ENCODE results near the gene YIPF3.

The YIPF3 gene

DNA sequence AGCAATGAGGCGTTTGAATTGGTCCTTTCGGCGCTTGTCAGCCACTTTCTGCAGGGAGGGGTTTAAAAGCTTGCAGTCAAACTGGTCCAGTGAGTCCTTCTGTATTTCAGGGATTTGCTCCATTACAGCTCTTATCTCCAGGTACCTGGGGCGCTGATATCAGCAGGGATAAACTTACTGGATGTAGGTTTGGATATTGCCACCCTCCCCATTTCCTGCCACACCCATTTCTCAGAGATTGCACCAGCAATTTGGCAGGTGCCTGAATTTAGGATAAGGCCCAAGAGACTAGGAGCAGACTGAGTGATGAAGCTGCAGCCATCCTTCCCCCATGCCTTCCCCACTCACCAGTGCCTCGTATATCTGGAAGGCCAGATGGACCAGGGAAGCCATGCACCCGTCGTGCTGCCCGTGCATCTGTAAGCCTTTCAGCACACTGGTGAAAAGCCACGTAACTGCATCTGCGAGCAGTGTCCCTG is 7.8 kb upstream of the YIPF3 start (continued):
- TF ChIP-seq PATZ1 (CRISPR knock-in tag; IDR thresholded peaks at IDR 0.05; ENCODE audit: borderline replicate concordance) (no peak), ZC3H10 (CRISPR knock-in tag; IDR thresholded peaks at IDR 0.05) (no peak)

DNA sequence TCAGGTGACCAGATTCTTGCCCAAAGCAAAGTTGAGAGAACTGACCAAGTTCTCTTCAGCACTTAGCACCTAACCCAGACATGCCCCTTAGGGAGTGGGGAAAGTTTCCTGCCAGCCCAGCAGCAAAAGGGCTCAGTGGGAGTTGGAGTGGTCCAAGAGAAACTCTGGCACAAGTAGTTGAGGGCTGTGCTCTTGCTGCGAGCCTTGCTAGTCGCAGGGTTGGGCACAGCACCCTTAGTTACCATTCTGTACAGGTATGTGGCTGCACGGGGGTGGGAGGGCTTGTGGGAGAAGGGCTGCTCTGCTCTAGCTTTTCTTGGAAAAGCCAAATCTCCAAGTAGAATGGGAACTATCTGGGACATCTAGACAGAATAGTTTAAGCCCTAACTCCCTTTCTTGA is 6.6 kb upstream of the YIPF3 start:
- TF ChIP-seq GLIS3 (CRISPR knock-in tag; IDR thresholded peaks at IDR 0.05): no peak
- no peak for TF ChIP-seq TOX (CRISPR knock-in tag; IDR thresholded peaks at IDR 0.05; ENCODE audit: borderline replicate concordance)
- TF ChIP-seq PPARA (CRISPR knock-in tag; IDR thresholded peaks at IDR 0.05; ENCODE audit: borderline replicate concordance): no peak
- TF ChIP-seq ZNF565 (CRISPR knock-in tag; conservative IDR thresholded peaks at IDR 0.05; ENCODE audit: low read depth): no peak
- no peak for TF ChIP-seq TSHZ2 (CRISPR knock-in tag; IDR thresholded peaks at IDR 0.05)
- no peak for TF ChIP-seq ISL1 (CRISPR knock-in tag; IDR thresholded peaks at IDR 0.05)
- TF ChIP-seq ARNTL (CRISPR knock-in tag; IDR thresholded peaks at IDR 0.05; ENCODE audit: borderline replicate concordance, low read depth): no peak
- TF ChIP-seq ZNF70 (CRISPR knock-in tag; IDR thresholded peaks at IDR 0.05): no peak
- no peak for TF ChIP-seq ZNF8 (CRISPR knock-in tag; IDR thresholded peaks at IDR 0.05)
- ATAC-seq: no peak

DNA sequence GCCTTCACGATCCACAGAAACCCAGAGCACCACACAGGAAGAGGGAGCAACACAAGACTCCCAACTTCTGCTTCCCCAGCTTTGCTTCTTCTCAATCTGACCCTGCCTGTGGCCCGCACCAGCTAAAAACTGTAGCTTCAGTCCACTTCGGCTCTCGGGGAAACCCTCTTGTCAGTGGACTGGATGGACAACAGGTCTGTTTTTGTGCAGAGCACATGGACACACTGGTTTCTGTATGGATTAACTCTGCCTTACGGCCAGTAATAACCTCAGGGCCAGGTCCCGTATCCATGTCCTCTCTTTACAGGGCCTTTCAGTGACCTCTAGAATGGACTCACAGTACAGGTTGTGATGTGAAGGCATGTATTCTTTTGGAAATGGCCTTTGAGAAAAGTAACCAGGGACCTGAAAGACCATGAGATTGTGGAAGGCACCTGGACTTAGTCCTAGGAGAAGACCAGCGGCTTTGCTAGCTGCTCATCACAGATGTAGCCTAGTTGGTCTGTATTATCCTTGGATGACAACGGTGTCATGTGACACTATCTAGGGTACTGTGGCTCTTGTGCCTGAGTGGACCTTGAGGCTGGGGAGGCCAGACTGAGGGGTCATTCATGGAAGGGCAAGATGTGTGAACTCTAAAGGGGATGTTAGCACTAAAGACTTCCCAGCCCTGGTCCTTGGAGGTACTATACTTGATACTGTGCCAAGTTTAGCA is 6.0 kb upstream of the YIPF3 start:
- ATAC-seq: no peak

More for the DNA sequence above, 6.0 kb upstream of the YIPF3 start:
- TF ChIP-seq ISL1 (CRISPR knock-in tag; IDR thresholded peaks at IDR 0.05) (no peak), PPARA (CRISPR knock-in tag; IDR thresholded peaks at IDR 0.05; ENCODE audit: borderline replicate concordance) (no peak), TOX (CRISPR knock-in tag; IDR thresholded peaks at IDR 0.05; ENCODE audit: borderline replicate concordance) (no peak), ZFP30 (CRISPR knock-in tag; IDR thresholded peaks at IDR 0.05) (no peak), SNAI2 (CRISPR knock-in tag; IDR thresholded peaks at IDR 0.05) (no peak), ESRRG (CRISPR knock-in tag; IDR thresholded peaks at IDR 0.05) (no peak), OSR1 (CRISPR knock-in tag; IDR thresholded peaks at IDR 0.05) (no peak), TSHZ2 (CRISPR knock-in tag; IDR thresholded peaks at IDR 0.05) (no peak), ZFP3 (CRISPR knock-in tag; IDR thresholded peaks at IDR 0.05) (no peak), PATZ1 (CRISPR knock-in tag; IDR thresholded peaks at IDR 0.05; ENCODE audit: borderline replicate concordance) (no peak), ZNF8 (CRISPR knock-in tag; IDR thresholded peaks at IDR 0.05) (no peak), POU6F1 (CRISPR knock-in tag; IDR thresholded peaks at IDR 0.05; ENCODE audit: borderline replicate concordance, low read depth) (no peak)

Data from SK-N-SH treated with all-trans-retinoic acid at 6 μM for 48 hours (cell line).